ENCODE results near the gene THRA. TPM values are rescaled to one million over a fixed set of nuclear protein-coding genes. Genes with fewer than 3 reads are reported as not detected.

Gene THRA
- total RNA-seq, 1 experiment from 2014 or later: 14.8 TPM

- no peak for DNase-seq (ENCODE audit: low read depth)
Observed at GRCh38 chr17:40095944-40096791, 33.4 kb downstream of the THRA start.

DNA sequence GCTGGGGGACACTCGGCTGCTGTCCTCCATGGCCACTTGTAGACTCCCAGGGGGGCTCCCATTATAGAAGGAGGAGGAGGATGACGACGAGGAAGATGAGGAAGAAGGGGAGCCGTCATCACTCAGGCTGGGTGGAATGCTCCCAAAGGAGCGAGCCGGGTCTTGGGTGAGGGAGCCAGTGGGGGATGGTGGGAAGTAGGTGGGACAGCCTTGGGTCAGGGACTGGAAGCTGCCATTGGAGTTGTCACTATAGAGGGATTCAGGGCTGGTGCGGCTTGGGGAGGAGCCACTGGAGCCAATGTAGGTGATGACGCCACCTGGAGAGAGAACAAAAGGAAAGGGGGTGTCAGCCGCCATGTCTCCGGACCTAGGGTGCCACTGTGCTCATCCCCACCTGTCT, 34.3 kb downstream of the THRA start:
- no peak for DNase-seq (ENCODE audit: low read depth)

DNA sequence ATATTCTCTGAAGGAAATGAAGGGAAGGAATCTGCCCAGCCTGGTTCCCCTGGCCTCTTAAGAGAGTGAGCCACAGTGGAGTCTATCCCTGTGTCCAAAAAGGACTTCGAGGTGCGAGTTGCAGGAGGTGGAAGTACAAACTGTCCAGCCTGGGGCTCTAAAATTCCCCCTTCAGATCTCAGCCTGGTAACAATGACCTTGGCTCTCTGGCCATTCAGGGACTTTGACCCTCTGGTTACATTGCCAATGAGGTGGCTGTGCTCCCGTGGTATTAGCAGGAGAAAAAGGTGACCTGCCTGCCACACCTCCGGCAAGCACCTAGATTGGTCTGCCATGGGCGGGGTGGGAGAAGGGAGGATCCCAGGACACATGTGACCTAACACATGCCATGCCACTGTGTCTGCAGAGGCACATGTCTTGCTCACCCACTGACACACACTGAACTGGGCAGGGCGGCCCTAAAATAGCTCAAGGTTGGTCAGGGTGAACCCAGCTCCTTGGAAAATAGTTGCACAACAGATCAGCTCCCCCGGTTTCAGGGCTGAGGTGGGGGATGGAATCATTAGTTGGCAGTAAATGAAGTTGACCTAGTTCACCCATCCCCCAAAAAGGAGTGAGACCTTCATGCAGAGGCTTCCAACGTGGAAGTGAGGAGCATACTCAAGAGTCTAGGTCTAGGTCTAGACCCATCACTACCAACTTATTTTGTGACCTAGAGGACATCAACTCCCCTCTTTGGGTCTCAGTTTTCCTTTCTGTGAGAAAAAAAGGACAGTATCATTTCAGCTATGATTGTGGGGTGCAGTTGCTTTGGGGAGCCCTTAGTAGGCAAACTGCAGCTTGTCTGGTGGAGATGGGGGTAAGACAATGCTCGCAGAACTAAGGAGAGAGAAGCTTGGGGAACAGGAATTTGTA, 35.4 kb downstream of the THRA start:
- DNase-seq (ENCODE audit: low read depth): peak; percentile 61

DNA sequence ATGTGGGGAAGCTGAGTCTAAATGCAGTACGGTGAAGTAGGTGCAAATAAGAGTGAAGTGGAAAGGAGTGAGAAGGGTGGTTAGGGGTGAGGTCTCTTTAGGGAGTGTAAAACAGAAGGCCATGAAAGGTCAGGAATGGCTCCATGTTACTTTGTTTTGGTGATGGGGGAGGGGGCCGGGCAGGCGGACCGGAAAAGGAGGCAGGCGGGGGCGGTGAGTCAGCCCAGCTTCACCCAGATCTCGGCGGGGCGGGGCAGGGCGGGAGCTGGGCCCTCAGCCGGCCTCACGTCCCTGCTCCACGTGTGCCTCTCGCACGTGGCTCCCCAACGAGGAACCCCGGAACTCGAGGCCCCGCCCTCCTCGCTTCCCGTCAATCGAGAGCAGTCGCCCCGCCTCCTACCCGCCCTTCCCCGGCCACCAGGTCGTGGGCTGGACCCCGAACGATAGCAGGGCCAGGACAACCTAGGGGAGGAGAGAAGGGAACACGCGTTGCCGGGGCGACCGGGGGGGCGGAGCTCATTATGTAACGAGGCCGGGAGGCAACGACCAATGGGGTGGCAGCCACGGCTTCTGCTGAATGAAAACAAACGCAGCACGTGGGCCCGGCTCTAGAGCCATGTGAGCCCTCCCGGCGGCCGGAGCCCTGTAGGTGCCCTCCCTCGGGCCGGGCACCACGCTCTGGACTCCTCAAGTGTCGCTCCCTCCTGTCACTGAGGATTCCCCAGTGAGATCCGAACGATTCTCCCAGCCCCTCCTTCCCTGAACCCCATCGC, 36.3 kb downstream of the THRA start:
- peak; percentile 100 for DNase-seq (ENCODE audit: low read depth)

GRCh38 chr17:40099619-40100418, 37.1 kb downstream of the THRA start:
- DNase-seq (ENCODE audit: low read depth): no peak

DNA sequence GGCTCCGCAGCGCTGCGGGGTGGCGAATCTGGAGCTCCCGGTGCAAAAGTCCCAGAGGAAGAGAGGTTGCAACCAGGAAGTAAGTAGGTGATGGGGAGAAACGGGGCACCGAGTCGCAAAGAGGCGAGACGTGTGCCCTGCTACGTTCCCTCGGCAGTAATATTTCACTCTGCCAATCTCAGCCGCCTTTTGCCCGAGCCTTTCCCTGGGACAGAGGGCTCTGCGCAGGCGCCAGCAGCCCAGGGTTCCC, 37.6 kb downstream of the THRA start, which contains the start of gene NR1D1:
NR1D1 (minus strand) TSS at position 171 of the 250 bp plus-strand sequence. CDS start 495 bp downstream, outside the sequence.
- no peak for DNase-seq (ENCODE audit: low read depth)

DNA sequence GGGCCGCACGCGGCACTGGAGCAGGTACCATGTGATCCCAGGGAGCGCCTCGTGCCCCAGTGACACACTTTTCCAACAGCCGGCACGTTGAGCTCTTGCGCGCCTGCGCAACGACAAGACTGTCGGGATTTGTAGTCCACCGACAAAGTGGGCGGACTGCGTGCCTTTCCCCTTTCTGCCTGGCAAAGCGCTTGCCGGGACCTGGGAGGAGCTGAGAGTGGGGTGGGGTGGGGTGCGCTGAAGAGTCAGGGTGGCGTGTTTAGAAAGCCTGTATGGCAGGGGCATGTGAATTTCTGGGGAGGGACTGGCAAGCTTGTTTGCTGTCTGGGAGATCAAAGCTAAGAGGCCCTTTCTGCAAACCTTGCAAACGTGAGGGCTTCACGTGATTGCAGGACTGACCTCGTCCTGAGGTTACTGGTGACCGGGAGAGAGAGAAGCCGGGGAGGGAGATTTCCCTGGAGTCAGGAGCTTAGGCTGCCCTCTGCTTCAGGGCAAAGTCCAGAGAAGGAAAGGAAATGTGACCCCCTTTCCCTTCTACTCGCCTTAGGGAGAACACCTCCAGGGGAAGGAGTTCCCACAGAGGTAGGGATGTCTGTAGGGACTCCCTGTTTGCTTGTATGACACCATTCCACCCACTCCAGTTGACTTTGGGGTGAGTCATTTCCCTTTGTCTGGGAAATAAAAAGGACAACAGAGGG, 38.1 kb downstream of the THRA start:
- DNase-seq (ENCODE audit: low read depth): peak; percentile 98

DNA sequence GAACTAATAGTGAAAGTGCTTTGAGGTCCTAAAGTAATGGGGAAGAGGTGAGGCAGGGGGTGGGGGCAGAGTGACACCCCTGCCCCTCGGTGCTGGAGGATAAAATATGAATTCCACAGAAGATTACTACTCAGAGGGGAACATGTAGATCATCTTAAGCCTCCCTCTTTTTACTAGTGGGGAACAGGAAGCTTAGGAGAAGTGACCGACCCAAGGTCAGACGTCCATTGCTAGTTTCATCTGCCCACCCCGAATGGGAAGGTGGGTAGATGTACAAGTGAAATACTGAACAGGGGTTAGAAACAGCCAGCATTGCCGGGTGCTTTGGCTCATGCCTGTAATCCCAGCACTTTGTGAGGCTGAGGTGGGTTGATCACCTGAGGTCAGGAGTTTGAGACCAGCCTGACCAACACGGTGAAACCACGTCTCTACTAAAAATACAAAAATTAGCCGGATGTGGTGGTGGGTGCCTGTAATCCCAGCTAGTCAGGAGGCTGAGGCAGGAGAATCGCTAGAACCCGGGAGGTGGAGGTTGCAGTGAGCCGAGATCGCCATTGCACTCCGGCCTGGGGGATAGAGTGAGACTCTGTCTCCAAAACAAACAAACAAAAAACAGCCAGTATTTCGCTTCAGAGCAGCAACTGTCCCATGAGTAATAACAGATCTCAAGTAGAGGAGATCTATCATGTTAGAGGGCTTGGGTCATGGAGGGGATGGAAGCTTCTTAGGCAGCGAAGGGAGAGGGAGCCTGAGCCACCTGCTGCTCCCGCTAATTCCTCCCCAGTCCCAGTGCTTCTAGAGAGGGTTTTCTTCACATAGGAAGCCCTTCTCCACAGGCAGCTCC, 38.8 kb downstream of the THRA start:
- DNase-seq (ENCODE audit: low read depth): no peak

- no peak for DNase-seq (ENCODE audit: low read depth)
Observed at GRCh38 chr17:40103071-40103661, 40.4 kb downstream of the THRA start.

- DNase-seq (ENCODE audit: low read depth): no peak
Observed at GRCh38 chr17:40103688-40104087, 40.9 kb downstream of the THRA start.

DNA sequence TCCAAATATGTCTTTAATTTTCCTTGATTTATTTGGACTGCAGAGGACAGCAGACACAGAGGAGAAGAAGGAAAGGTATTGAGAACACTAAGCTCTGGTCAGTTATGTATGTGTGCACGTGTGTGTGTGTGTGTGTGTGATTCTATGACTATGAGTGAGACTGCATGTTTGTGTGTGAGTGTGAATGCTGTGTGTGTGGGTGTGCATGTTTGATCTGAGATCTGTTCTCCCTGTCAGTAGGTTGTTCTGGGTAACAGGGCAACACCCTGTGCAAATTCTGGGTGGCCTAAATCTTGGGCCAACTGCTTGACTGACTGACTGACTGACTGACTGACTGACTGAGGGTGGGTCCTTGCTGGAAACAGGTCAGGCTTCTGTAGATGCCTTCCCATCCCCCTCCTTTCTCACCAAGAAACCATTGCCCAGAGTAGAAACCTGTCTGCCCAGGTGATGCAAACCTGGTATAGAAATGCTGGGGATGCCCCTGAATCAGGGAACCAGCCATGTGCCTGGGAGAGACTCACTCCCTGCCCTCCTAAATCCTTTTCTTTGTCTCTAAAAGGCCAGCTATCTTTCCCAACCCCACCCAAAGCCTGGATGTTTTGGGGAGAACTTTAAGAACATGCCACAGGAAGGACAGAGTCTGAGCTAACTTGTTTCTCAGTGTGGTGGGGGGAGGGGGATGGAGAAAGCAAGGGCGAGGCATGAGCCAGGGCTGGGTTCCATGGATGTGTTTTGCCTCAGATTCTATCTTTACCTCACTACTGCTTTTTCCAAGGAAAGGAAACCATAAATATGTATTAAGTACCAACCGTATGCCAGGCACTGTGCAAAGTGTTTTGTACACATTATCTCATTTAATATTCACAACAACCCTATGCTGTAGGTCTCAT, 42.1 kb downstream of the THRA start:
- no peak for DNase-seq (ENCODE audit: low read depth)

DNA sequence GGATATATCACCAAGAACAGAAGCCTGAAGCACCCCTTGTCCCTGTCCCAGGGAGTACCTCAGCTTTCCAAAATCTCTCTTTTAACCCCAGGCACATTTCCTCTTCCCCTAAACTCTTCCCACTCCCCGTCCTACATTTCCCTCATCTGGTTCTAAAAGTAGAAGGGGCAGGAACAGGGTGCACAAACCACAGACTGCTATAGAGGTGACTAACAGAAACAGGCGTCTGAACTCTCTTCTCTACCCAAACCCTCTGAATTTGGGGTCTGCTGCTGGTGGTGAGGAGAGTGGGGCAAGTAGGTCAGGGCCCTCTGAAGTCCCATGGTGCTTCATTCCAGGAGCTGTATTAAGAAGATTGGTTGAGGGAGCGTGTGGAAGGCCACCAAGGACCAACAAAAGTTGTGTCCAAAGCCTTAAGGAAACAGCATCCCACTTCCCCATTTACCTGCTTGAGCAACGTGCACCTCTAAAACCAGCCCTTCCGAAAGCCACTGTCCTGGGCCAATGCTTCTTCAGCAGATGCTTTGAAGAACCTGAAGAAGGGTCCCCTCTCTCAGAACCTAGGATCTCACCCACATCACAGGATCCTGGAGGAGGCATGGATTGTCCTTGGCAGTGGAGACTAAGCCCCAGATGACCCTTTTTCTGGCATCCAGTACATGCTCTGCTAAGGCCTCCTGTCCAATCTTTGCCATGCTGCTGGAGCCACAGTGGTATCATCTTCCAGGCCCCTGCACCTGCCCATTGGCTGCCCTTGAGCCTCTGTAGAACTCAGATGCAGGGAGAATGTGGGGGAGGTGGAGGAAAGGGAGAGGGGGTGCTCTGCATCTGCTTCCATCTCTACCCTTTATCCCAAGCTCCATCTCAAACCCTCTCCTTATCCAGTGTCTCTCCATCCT, 43.3 kb downstream of the THRA start:
- DNase-seq (ENCODE audit: low read depth): no peak

GRCh38 chr17:40106760-40107521, 44.2 kb downstream of the THRA start:
- DNase-seq (ENCODE audit: low read depth): no peak

GRCh38 chr17:40107522-40108174, 44.9 kb downstream of the THRA start:
- no peak for DNase-seq (ENCODE audit: low read depth)

All from HT1080 (cell line).